Choroid plexus epithelial cell (primary cell): ENCODE data around the gene TBC1D9.

Source experiments
- DNase-seq: peaks from one replicate; pipeline ENCODE4 v3.0.0-alpha.2; 2010; ENCODE audit warnings: low read depth
- H3K4me3 ChIP-seq: 2 replicates; pipeline ENCODE4 v1.5.1; 2011; ENCODE audit warnings: low read depth, mild to moderate bottlenecking, control low read depth, low read length, moderate library complexity
- TF ChIP-seq, protein P1 (sequence below): conservative IDR thresholded peaks from 2 replicates; pipeline ENCODE4 v1.5.1; 2011; ENCODE audit warnings: low read depth, mild to moderate bottlenecking, control low read depth, inconsistent platforms, low read length, moderate library complexity

The TBC1D9 gene

GRCh38 chr4:140615451-140615850 is 140.7 kb downstream of the TBC1D9 start:
- TF ChIP-seq, protein P1, sequence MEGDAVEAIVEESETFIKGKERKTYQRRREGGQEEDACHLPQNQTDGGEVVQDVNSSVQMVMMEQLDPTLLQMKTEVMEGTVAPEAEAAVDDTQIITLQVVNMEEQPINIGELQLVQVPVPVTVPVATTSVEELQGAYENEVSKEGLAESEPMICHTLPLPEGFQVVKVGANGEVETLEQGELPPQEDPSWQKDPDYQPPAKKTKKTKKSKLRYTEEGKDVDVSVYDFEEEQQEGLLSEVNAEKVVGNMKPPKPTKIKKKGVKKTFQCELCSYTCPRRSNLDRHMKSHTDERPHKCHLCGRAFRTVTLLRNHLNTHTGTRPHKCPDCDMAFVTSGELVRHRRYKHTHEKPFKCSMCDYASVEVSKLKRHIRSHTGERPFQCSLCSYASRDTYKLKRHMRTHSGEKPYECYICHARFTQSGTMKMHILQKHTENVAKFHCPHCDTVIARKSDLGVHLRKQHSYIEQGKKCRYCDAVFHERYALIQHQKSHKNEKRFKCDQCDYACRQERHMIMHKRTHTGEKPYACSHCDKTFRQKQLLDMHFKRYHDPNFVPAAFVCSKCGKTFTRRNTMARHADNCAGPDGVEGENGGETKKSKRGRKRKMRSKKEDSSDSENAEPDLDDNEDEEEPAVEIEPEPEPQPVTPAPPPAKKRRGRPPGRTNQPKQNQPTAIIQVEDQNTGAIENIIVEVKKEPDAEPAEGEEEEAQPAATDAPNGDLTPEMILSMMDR: no peak
- no peak overlapping the region for H3K4me3 ChIP-seq
- no peak for DNase-seq

- TF ChIP-seq, protein P1: no peak
- no peak for DNase-seq
- no peak overlapping the region for H3K4me3 ChIP-seq
These were observed 143.8 kb downstream of the TBC1D9 start for GRCh38 chr4:140612357-140612756.

DNA sequence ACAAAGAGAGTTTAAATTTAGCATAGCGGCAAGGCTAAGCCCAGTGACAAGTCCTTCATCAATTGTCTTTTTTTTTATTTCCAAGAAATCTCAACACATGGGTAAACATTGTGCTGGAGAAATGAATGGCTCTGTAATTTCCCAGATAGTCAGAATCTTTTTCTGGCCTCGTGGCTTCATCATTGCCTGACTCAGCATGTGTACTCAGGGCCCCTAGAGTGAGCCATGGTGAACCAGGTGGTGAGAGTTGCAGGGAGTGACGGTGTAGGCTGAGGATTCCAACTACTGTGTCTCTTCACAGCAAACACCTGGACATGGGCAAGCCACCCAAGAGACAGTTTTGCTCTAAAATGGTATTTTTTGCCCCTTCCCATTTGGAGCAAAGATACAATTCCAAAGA is 144.3 kb downstream of the TBC1D9 start:
- DNase-seq: peak; percentile 4
- TF ChIP-seq, protein P1: no peak

GRCh38 chr4:140609548-140610425 is 146.4 kb downstream of the TBC1D9 start:
- H3K4me3 ChIP-seq: no peak overlapping the region
- peak; percentile 67 for DNase-seq
- TF ChIP-seq, protein P1: peak; percentile 57

More for the DNA sequence above, 144.3 kb downstream of the TBC1D9 start:
- H3K4me3 ChIP-seq: no peak overlapping the region

- no peak overlapping the region for H3K4me3 ChIP-seq
- DNase-seq: peak; percentile 2
- TF ChIP-seq, protein P1: peak; percentile 8
These were observed 148.3 kb downstream of the TBC1D9 start for GRCh38 chr4:140607852-140608251.

DNA sequence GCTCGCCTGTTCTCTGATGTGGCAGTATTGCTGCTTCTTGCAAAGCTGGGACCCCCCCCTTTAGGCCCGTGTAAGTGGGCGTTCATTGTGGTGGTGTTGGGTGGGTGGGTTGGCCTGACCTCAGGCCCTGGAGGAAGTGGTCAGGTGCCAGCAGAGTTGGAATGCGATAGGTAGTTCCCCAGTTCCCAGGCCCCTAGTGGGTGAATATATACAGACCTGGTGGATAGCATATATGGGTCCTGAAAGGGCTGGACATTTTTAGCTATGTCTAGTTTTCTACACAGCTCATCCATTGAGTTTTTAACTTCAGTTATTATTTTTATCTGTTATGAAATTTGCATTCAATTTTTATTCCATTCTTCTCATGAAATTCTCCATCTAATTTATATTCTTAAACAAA is 151.6 kb downstream of the TBC1D9 start:
- TF ChIP-seq, protein P1: no peak
- DNase-seq: no peak
- H3K4me3 ChIP-seq: no peak overlapping the region

DNA sequence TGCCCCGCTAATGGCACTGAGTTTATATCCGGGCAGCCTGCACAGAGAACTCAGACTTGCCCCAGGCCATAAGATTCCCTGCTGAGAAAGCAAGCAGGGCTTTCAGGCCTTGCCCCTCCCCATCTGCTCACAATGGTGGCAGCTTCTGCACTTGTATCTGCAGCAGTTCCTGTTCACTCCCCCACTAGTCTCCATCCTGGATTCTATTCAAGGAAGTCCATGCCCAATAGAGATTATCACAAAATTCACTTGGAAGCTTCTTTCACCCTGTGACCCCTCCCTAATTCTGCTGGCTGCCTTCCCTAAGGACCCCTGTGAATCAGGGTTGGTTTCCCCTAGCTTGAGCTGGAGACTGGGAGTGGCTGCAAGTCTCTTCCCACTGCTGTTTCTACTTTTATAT is 152.9 kb downstream of the TBC1D9 start:
- TF ChIP-seq, protein P1: no peak
- H3K4me3 ChIP-seq: no peak overlapping the region
- no peak for DNase-seq
